ENCODE data around the gene CCDC137.
A peak's percentile ranks its signal among the peaks of the same experiment; 100 is the strongest.

CCDC137 gene

GRCh38 chr17:81651692-81652091 lies 14.8 kb upstream of the CCDC137 start:
- no peak for TF ChIP-seq CTCF (IDR thresholded peaks at IDR 0.05; ENCODE audit: insufficient read depth, low read depth, low read length, missing control alignments)
- DNase-seq (ENCODE audit: low read depth), result no peak
- no peak overlapping the region for H3K4me3 ChIP-seq (ENCODE audit: low read depth, low read length)

- peak overlapping the region; percentile 56 for H3K4me3 ChIP-seq (ENCODE audit: low read depth, low read length)
- DNase-seq (ENCODE audit: low read depth), result peak; percentile 37
- no peak for TF ChIP-seq CTCF (IDR thresholded peaks at IDR 0.05; ENCODE audit: insufficient read depth, low read depth, low read length, missing control alignments)
Measured at GRCh38 chr17:81652906-81653771, 13.4 kb upstream of the CCDC137 start.

- TF ChIP-seq CTCF (IDR thresholded peaks at IDR 0.05; ENCODE audit: insufficient read depth, low read depth, low read length, missing control alignments), result no peak
- no peak overlapping the region for H3K4me3 ChIP-seq (ENCODE audit: low read depth, low read length)
- DNase-seq (ENCODE audit: low read depth), result no peak
Measured at GRCh38 chr17:81655378-81656117, 11.0 kb upstream of the CCDC137 start.

- no peak for TF ChIP-seq CTCF (IDR thresholded peaks at IDR 0.05; ENCODE audit: insufficient read depth, low read depth, low read length, missing control alignments)
- no peak for DNase-seq (ENCODE audit: low read depth)
- H3K4me3 ChIP-seq (ENCODE audit: low read depth, low read length), result no peak within 1 kb of the TSS
Measured at GRCh38 chr17:81656118-81656743, 10.3 kb upstream of the CCDC137 start, which contains the start of gene PDE6G. Gene PDE6G, minus strand, starts transcription at chr17:81656542. Its CDS starts 3,237 bp downstream, at chr17:81653305.

- H3K4me3 ChIP-seq (ENCODE audit: low read depth, low read length), result no peak overlapping the region
- no peak for DNase-seq (ENCODE audit: low read depth)
- no peak for TF ChIP-seq CTCF (IDR thresholded peaks at IDR 0.05; ENCODE audit: insufficient read depth, low read depth, low read length, missing control alignments)
Measured at GRCh38 chr17:81656835-81657234, 9.7 kb upstream of the CCDC137 start.

- no peak for TF ChIP-seq CTCF (IDR thresholded peaks at IDR 0.05; ENCODE audit: insufficient read depth, low read depth, low read length, missing control alignments)
- H3K4me3 ChIP-seq (ENCODE audit: low read depth, low read length), result no peak overlapping the region
- DNase-seq (ENCODE audit: low read depth), result no peak
Measured at GRCh38 chr17:81659038-81659437, 7.5 kb upstream of the CCDC137 start.
